Activated B cell treated with CpG ODN at 0.5 μM for 24 hours (primary cell): Measurements from ENCODE around the gene SCNN1A. TPM values are rescaled to one million over a fixed set of nuclear protein-coding genes. Genes with fewer than 3 reads are reported as not detected.
"Not testable (repeated sequence)": the region's sequence is repeated elsewhere in the genome, so short reads cannot be mapped to it uniquely, and the experiment has no call there.

ENCODE experiments used
- ATAC-seq: fragments of 200-7000 bp; cut with Tn5 transposase; one replicate; pipeline ENCODE4 v1.10.0; 2021; ENCODE audit warnings: low read depth, mild to moderate bottlenecking, moderate library complexity
- CTCF ChIA-PET: fragments of 350-600 bp; sonication (Branson Sonifier 250); formaldehyde crosslinking; loops from one replicate; lab custom pipeline; 2021; ENCODE audit warnings: antibody characterized with exemption; lab: Charles Lee
- POLR2A ChIA-PET: fragments of 350-600 bp; sonication (Branson Sonifier 250); formaldehyde crosslinking; loops from one replicate; lab custom pipeline; 2021; ENCODE audit warnings: antibody characterized with exemption; lab: Charles Lee
- DNase-seq: peaks from one replicate; pipeline ENCODE4 v3.0.0; 2022
- H3K27ac Mint-ChIP-seq: one replicate; pipeline ENCODE4 v1.8.0; 2020; ENCODE audit warnings: mixed read lengths
- H3K27me3 Mint-ChIP-seq: one replicate; pipeline ENCODE4 v1.8.0; 2021; ENCODE audit warnings: mixed read lengths
- H3K36me3 Mint-ChIP-seq: one replicate; pipeline ENCODE4 v1.8.0; 2021; ENCODE audit warnings: low read depth, mixed read lengths
- H3K4me1 Mint-ChIP-seq: one replicate; pipeline ENCODE4 v1.8.0; 2021; ENCODE audit warnings: mixed read lengths
- H3K4me3 Mint-ChIP-seq: one replicate; pipeline ENCODE4 v1.8.0; 2020; ENCODE audit warnings: mild to moderate bottlenecking, mixed read lengths
- H3K9me3 Mint-ChIP-seq: one replicate; pipeline ENCODE4 v1.8.0; 2020; ENCODE audit warnings: mixed read lengths
- intact Hi-C: fragments of 100-400 bp; cut with micrococcal nuclease; formaldehyde crosslinking; loops from one replicate; pipeline ENCODE4 v1.15.1; 2024
- total RNA-seq: library from RNA; stranded (reverse); gene quantifications from 2 replicates; pipeline ENCODE4 v1.2.3, GENCODE V29; 2022
- TF ChIP-seq, protein P1 (sequence below): fragments of 200-600 bp; IDR thresholded peaks from one replicate; pipeline ENCODE4 v1.8.0; 2022; ENCODE audit warnings: antibody characterized with exemption, mild to moderate bottlenecking

SCNN1A gene
- total RNA-seq, 1 donor from 2014 or later = not detected

DNA sequence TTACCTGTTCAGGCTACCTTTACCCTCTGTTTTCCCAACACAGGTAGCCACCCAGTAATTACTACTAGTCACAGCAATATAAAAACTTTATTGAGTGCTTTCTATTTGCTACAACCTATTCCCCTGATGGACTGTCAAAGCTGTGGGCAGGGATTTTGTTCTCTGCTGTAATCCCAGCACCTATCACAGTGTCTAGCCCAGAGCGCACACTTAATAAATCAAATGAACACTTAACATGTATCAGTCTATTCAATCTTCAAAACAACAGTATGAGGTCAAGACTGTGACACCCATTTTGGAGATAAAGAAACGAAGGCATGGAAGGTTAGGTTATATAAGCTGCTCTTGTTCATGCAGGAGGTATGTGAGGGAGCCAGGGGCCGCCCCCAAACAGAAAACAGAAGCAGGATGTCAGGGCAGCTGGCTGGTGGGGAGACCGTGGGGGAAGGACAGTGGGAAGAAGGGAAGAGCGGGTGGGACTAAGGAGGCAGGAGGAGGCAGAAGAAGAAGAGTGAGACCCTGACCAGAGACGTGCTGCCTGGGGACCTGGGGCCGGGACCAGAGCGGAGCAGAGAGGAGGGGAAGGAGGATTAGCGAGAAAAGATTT lies 35.2 kb downstream of the SCNN1A start:
- ATAC-seq (no peak), DNase-seq (no peak)
- Mint-ChIP-seq H3K4me1 (peaks cover 10% of the 10 kb centered on the region), H3K36me3 (no peaks in the 10 kb centered on the region), H3K27me3 (peaks cover 38% of the 10 kb centered on the region), H3K4me3 (no peak overlapping the region), H3K9me3 (no peaks in the 10 kb centered on the region), H3K27ac (no peak overlapping the region)
- TF ChIP-seq, protein P1, sequence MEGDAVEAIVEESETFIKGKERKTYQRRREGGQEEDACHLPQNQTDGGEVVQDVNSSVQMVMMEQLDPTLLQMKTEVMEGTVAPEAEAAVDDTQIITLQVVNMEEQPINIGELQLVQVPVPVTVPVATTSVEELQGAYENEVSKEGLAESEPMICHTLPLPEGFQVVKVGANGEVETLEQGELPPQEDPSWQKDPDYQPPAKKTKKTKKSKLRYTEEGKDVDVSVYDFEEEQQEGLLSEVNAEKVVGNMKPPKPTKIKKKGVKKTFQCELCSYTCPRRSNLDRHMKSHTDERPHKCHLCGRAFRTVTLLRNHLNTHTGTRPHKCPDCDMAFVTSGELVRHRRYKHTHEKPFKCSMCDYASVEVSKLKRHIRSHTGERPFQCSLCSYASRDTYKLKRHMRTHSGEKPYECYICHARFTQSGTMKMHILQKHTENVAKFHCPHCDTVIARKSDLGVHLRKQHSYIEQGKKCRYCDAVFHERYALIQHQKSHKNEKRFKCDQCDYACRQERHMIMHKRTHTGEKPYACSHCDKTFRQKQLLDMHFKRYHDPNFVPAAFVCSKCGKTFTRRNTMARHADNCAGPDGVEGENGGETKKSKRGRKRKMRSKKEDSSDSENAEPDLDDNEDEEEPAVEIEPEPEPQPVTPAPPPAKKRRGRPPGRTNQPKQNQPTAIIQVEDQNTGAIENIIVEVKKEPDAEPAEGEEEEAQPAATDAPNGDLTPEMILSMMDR = no peak
- intact Hi-C loops = loop anchor here (5.0 kb wide), 1 partner anchor 37 kb away; the partner anchor contains the start of gene SCNN1A
- POLR2A ChIA-PET = no interaction called here
- CTCF ChIA-PET = no interaction called here

DNA sequence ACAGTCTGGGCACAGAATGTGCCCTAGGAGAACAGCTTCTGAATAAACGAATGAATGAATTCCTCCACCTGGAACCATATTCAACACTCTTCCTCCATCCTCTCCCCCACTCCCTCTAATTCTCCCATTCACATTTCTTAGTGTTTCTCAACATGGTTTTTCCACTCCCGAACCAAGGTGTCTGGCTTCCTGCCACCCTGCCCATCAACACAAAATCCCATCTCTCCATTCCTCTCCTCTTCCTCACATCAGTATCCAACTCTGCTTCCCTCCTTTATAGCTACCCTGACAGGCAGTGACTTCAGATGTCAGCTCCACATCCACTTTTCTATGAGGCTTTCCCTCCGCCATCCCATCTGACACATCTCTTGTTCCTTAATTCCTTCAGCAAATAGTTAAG lies 36.4 kb downstream of the SCNN1A start:
- intact Hi-C loops = loop anchor here (5.0 kb wide), 1 partner anchor 128 kb away; no protein-coding TSS in a partner anchor
- no peak overlapping the region for H3K27ac Mint-ChIP-seq
- peaks cover 10% of the 10 kb centered on the region for H3K4me1 Mint-ChIP-seq
- CTCF ChIA-PET = no interaction called here
- no peak for DNase-seq
- H3K9me3 Mint-ChIP-seq = no peaks in the 10 kb centered on the region
- POLR2A ChIA-PET = no interaction called here
- no peak overlapping the region for H3K4me3 Mint-ChIP-seq
- H3K27me3 Mint-ChIP-seq = peaks cover 46% of the 10 kb centered on the region
- ATAC-seq = no peak
- H3K36me3 Mint-ChIP-seq = no peaks in the 10 kb centered on the region
- TF ChIP-seq, protein P1 = no peak

DNA sequence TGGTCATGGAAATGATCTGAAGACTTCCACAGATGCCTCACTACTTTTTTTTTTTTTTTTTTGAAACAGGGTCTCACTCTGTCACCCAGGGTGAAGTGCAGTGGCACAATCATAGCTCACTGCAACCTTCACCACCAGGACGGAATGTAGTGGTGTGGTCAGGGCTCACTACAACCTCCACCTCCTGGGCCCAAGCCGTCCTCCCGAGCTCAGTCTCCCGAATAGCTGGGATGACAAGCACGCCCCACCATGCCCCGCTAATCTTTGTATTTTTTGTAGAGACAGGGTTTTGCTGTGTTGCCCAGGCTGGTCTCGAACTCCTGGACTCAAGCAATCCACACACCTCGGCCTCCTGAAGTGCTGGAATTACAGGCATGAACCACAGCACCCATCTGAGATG lies 36.8 kb downstream of the SCNN1A start:
- H3K4me1 Mint-ChIP-seq, ATAC-seq, DNase-seq, H3K36me3 Mint-ChIP-seq, H3K4me3 Mint-ChIP-seq, H3K9me3 Mint-ChIP-seq, H3K27ac Mint-ChIP-seq, CTCF ChIA-PET, POLR2A ChIA-PET: not testable (repeated sequence)
- peaks cover 46% of the 10 kb centered on the region for H3K27me3 Mint-ChIP-seq
- intact Hi-C loops = loop anchor here (5.0 kb wide), 1 partner anchor 129 kb away; no protein-coding TSS in a partner anchor

DNA sequence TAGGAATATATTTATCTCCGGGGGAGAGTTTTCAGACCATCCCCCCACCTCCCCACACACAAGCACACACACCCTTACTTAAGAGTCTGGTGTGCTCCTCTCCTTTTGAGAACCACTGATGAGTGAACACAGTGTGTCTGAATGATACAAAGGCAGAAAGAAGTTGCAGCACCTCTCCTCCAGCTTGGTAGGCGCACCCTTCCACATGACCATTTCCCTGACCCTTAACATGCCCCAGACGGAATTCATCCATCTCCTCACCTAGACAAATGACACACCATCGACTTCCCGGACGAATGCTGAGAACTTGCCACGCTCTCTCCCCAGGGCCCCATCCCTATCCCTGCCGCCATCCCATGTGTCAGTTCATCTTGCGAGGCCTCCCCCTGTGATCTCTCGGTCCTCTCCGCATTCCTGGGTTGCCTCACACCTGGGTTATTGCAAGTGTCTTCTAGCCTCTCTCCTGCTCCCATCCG lies 37.4 kb downstream of the SCNN1A start:
- Mint-ChIP-seq H3K9me3 (no peaks in the 10 kb centered on the region), H3K27ac (no peak overlapping the region), H3K27me3 (peaks cover 46% of the 10 kb centered on the region), H3K4me1 (peaks cover 10% of the 10 kb centered on the region), H3K36me3 (no peaks in the 10 kb centered on the region), H3K4me3 (no peak overlapping the region)
- intact Hi-C loops = loop anchor here (5.0 kb wide), 1 partner anchor 129 kb away; no protein-coding TSS in a partner anchor
- ChIA-PET POLR2A (no interaction called here), CTCF (no interaction called here)
- no peak for DNase-seq
- no peak for ATAC-seq
- TF ChIP-seq, protein P1 = no peak

DNA sequence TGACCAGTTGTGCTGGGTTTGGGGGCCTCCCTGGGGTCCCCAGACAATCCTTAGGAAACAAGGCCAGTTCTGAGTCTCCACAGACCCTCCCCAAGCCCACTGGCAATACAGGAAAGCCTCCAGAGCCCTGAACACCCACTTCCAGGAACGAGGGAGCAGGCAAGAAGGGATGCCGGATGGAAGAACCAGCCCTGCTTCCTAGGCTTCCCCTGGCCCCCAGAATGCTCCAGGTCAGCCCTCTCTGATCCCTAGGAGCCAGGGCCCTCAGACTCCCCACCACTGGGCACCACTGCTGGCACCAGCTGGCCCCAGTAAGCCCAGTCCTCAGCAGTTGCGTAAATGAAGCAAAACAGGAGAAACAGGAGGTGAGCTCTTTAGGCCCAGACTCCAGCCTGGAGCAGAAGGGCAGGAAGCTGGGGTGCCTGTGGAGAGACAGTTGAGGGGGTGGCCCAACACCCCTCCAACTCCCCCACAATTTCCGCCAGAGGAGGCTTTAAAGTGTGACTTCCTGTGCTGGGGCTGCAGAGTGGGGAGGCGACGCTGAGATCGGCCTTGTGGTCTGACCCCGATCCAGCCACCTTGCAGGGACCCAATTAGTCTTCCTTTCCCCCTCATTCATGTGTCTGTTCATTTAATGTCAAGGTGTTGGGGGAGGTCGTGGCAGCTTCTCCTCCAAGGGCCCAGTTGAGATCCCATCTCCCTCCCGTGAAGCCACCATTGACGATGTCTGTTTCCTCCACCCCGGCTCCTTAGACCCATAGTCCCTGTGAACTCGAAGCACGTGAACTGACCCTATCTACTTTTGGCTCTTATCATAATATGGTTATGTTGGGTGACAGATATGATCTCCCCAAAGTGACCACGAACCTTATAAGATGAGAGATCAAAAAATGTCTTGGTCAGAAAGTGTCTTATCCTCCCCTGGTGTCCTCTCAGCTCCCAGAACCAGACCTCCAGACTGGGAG lies 38.2 kb downstream of the SCNN1A start:
- peaks cover 45% of the 10 kb centered on the region for H3K27me3 Mint-ChIP-seq
- no peak overlapping the region for H3K27ac Mint-ChIP-seq
- H3K36me3 Mint-ChIP-seq = no peaks in the 10 kb centered on the region
- DNase-seq (no peak), ATAC-seq (no peak)
- peaks cover 6% of the 10 kb centered on the region for H3K4me1 Mint-ChIP-seq
- no peaks in the 10 kb centered on the region for H3K9me3 Mint-ChIP-seq
- ChIA-PET POLR2A (interaction anchor here (1.0 kb wide), 1 partner anchor 387 kb away, joined by 3 read pairs; the partner anchor contains the start of gene COPS7A), CTCF (no interaction called here)
- intact Hi-C loops = loop anchor here (1.0 to 5.0 kb wide), 2 partner anchors 86 to 130 kb away; no protein-coding TSS in a partner anchor
- H3K4me3 Mint-ChIP-seq = no peak overlapping the region
- TF ChIP-seq, protein P1 = no peak
